NB4 (cell line): Measurements from ENCODE around the gene C5AR2.
A peak's percentile ranks its signal among the peaks of the same experiment; 100 is the strongest.

ENCODE experiments used
- CTCF ChIP-seq: IDR thresholded peaks from one replicate; pipeline ENCODE4 v1.5.1; 2012; ENCODE audit warnings: low read depth, low read length
- POLR2A ChIP-seq: IDR thresholded peaks from 2 replicates; pipeline ENCODE4 v1.6.1; 2011; ENCODE audit warnings: mild to moderate bottlenecking; ENCODE audit not compliant: insufficient read length; ENCODE audit errors: extremely low read depth

- TF ChIP-seq POLR2A = no peak
- TF ChIP-seq CTCF = peak; percentile 77
Observed at GRCh38 chr19:47357788-47358680, 26.1 kb downstream of the C5AR2 start.
